Fibroblast of lung (primary cell): Measurements from ENCODE around the gene GAGE12F. TPM values are rescaled to one million over a fixed set of nuclear protein-coding genes. Genes with fewer than 3 reads are reported as not detected.
"Not testable (repeated sequence)": the region's sequence is repeated elsewhere in the genome, so short reads cannot be mapped to it uniquely, and the experiment has no call there.

Experiments used
- DNase-seq, 2 donors: peaks; one replicate each; pipeline versions ENCODE4 v3.0.0 to v3.0.0-alpha.2; 2010; ENCODE audit warnings: low read depth in 2 of 2
- H2AFZ ChIP-seq: 2 replicates; pipeline ENCODE4 v1.5.1; 2012; ENCODE audit warnings: low read length, control low read depth, inconsistent platforms
- H3K27ac ChIP-seq: 2 replicates; pipeline ENCODE4 v1.5.1; 2011; ENCODE audit warnings: low read length, control low read depth; ENCODE audit not compliant: insufficient read depth
- H3K27me3 ChIP-seq: 2 replicates; pipeline ENCODE4 v1.5.1; 2011; ENCODE audit warnings: mild to moderate bottlenecking, low read length; ENCODE audit not compliant: control insufficient read depth, insufficient read depth
- H3K36me3 ChIP-seq: 2 replicates; pipeline ENCODE4 v1.5.1; 2011; ENCODE audit warnings: low read length; ENCODE audit not compliant: control insufficient read depth, insufficient read depth
- H3K4me1 ChIP-seq: 2 replicates; pipeline ENCODE4 v1.5.1; 2011; ENCODE audit warnings: low read length; ENCODE audit not compliant: control insufficient read depth, insufficient read depth; ENCODE audit errors: extremely low read depth
- H3K4me2 ChIP-seq: 2 replicates; pipeline ENCODE4 v1.5.1; 2011; ENCODE audit warnings: low read length, control low read depth; ENCODE audit not compliant: insufficient read depth; ENCODE audit errors: extremely low read depth
- H3K4me3 ChIP-seq, 4 experiments: fragments of 200-600 bp in 1 of 4; sonication (generic) in 1 of 4; replicated peaks in 1 of 4; 2 replicates each; pipeline ENCODE4 v1.5.1; 2011 to 2016; ENCODE audit warnings: low read length in 4 of 4, low read depth in 3 of 4, mild to moderate bottlenecking in 3 of 4, control low read depth in 2 of 4, inconsistent platforms in 1 of 4, mixed read lengths in 1 of 4; ENCODE audit not compliant: insufficient read depth in 1 of 4; ENCODE audit errors: control extremely low read depth in 1 of 4
- H3K79me2 ChIP-seq: 2 replicates; pipeline ENCODE4 v1.5.1; 2012; ENCODE audit warnings: mild to moderate bottlenecking, low read length, inconsistent platforms; ENCODE audit not compliant: control insufficient read depth, insufficient read depth
- H3K9ac ChIP-seq: 2 replicates; pipeline ENCODE4 v1.5.1; 2011; ENCODE audit warnings: mild to moderate bottlenecking, low read length, control low read depth; ENCODE audit not compliant: insufficient read depth
- H3K9me3 ChIP-seq: 2 replicates; pipeline ENCODE4 v1.5.1; 2012; ENCODE audit warnings: low read depth, low read length; ENCODE audit not compliant: control insufficient read depth, insufficient read depth
- H4K20me1 ChIP-seq: 2 replicates; pipeline ENCODE4 v1.5.1; 2011; ENCODE audit warnings: low read length; ENCODE audit not compliant: control insufficient read depth, insufficient read depth; ENCODE audit errors: extremely low read depth
- polyA plus RNA-seq, 2 donors: library from polyadenylated mRNA; depleted of rRNA in 1 of 2; stranded (reverse) in 1 of 2; unstranded in 1 of 2; fragments of >200 nt; gene quantifications; 2 replicates each; pipeline ENCODE4 v1.2.1, GENCODE V29; 2011 to 2012; ENCODE audit warnings: missing spikeins in 1 of 2
- total RNA-seq: library from RNA; depleted of rRNA; stranded (reverse); fragments of >200 nt; gene quantifications from 2 replicates; pipeline ENCODE4 v1.2.1, GENCODE V29; 2014

GAGE12F gene
- total and polyA plus RNA-seq, 2 donors (not counting 1 experiment from before 2014, with no cell fraction given), result not detected

GRCh38 chrX:49579649-49580048 lies 19.0 kb downstream of the GAGE12F start, which contains the start of gene GAGE12H:
TSS of gene GAGE12H (plus strand) at chrX:49579949. CDS start at chrX:49581104, 1,155 bp downstream.
- not testable (repeated sequence) for DNase-seq, H3K27ac ChIP-seq, H3K4me3 ChIP-seq, H3K79me2 ChIP-seq, H3K4me1 ChIP-seq, H3K9ac ChIP-seq, H3K36me3 ChIP-seq, H2AFZ ChIP-seq, H3K4me2 ChIP-seq, H3K9me3 ChIP-seq, H4K20me1 ChIP-seq, H3K27me3 ChIP-seq

- not testable (repeated sequence) for H3K36me3 ChIP-seq, H2AFZ ChIP-seq, H3K4me1 ChIP-seq, H3K9ac ChIP-seq, H3K79me2 ChIP-seq, H4K20me1 ChIP-seq, H3K27me3 ChIP-seq, H3K9me3 ChIP-seq, H3K4me3 ChIP-seq, H3K27ac ChIP-seq, DNase-seq, H3K4me2 ChIP-seq
Observed at GRCh38 chrX:49589196-49589595, 28.6 kb downstream of the GAGE12F start, which contains the start of gene GAGE2A. TSS of gene GAGE2A (plus strand) at chrX:49589496. CDS start at chrX:49590651, 1,155 bp downstream.

GRCh38 chrX:49589769-49590478 lies 29.3 kb downstream of the GAGE12F start:
- H4K20me1 ChIP-seq, H3K27me3 ChIP-seq, H3K9me3 ChIP-seq, H3K4me3 ChIP-seq, H3K4me2 ChIP-seq, H3K4me1 ChIP-seq, H3K27ac ChIP-seq, H3K79me2 ChIP-seq, H2AFZ ChIP-seq, DNase-seq, H3K36me3 ChIP-seq, H3K9ac ChIP-seq: not testable (repeated sequence)

GRCh38 chrX:49590488-49590887 lies 29.8 kb downstream of the GAGE12F start:
- not testable (repeated sequence) for H2AFZ ChIP-seq, H3K9me3 ChIP-seq, H3K4me3 ChIP-seq, H3K4me2 ChIP-seq, H3K4me1 ChIP-seq, H3K79me2 ChIP-seq, DNase-seq, H3K36me3 ChIP-seq, H3K27ac ChIP-seq, H3K9ac ChIP-seq, H4K20me1 ChIP-seq, H3K27me3 ChIP-seq

GRCh38 chrX:49598720-49599119 lies 38.1 kb downstream of the GAGE12F start, which contains the start of gene GAGE1:
TSS of gene GAGE1 (plus strand) at chrX:49599020. CDS start at chrX:49600175, 1,155 bp downstream.
- H2AFZ ChIP-seq, H4K20me1 ChIP-seq, H3K27ac ChIP-seq, H3K36me3 ChIP-seq, H3K4me2 ChIP-seq, H3K4me3 ChIP-seq, H3K9ac ChIP-seq, DNase-seq, H3K79me2 ChIP-seq, H3K4me1 ChIP-seq, H3K27me3 ChIP-seq, H3K9me3 ChIP-seq: not testable (repeated sequence)
